Gastrocnemius medialis (tissue), 4 donors: ENCODE results near the gene KRT36.

ENCODE experiments used
- CTCF ChIP-seq, 5 experiments: fragments of 450-650 bp in 3 of 5; fragments of 200-600 bp in 2 of 5; sonication (generic) in 2 of 5; IDR thresholded peaks in 4 of 5; conservative IDR thresholded peaks in 1 of 5; 1 replicate in 4 of 5; 2 replicates in 1 of 5; pipeline ENCODE4 v1.5.1; 2016 to 2019; ENCODE audit warnings: antibody characterized with exemption in 5 of 5, mild to moderate bottlenecking in 3 of 5, moderate library complexity in 3 of 5
- POLR2A ChIP-seq, 2 donors: fragments of 450-650 bp; IDR thresholded peaks; one replicate each; pipeline ENCODE4 v1.6.1; 2017; ENCODE audit warnings: antibody characterized with exemption in 2 of 2, mild to moderate bottlenecking in 2 of 2, moderate library complexity in 2 of 2

GRCh38 chr17:41463746-41464145 lies 26.0 kb downstream of the KRT36 start:
- TF ChIP-seq CTCF (IDR thresholded peaks at IDR 0.05 in 4 of 5, conservative IDR thresholded peaks at IDR 0.05 in 1 of 5) (no peak), POLR2A (IDR thresholded peaks at IDR 0.05) (no peak)
